Stimulated activated naive CD8-positive, alpha-beta T cell treated with anti-CD3 and anti-CD28 coated beads, Interleukin-15, Interleukin-2, amounts not matched to agents 100 ng/mL and 50 ng/mL, for 24 hours (primary cell): ENCODE data around the gene PGLYRP3.

Experiments
- H3K27ac Mint-ChIP-seq: one replicate; pipeline ENCODE4 v1.8.0; 2021; ENCODE audit warnings: mild to moderate bottlenecking, mixed read lengths
- H3K27me3 Mint-ChIP-seq: one replicate; pipeline ENCODE4 v1.8.0; 2021; ENCODE audit warnings: mixed read lengths
- H3K36me3 Mint-ChIP-seq: one replicate; pipeline ENCODE4 v1.8.0; 2021; ENCODE audit warnings: low read depth, mixed read lengths
- H3K4me1 Mint-ChIP-seq: one replicate; pipeline ENCODE4 v1.8.0; 2021; ENCODE audit warnings: low read depth, mixed read lengths
- H3K4me3 Mint-ChIP-seq: one replicate; pipeline ENCODE4 v1.8.0; 2021; ENCODE audit warnings: mild to moderate bottlenecking, mixed read lengths
- H3K9me3 Mint-ChIP-seq: one replicate; pipeline ENCODE4 v1.8.0; 2021; ENCODE audit warnings: mixed read lengths

The PGLYRP3 gene, protein sequence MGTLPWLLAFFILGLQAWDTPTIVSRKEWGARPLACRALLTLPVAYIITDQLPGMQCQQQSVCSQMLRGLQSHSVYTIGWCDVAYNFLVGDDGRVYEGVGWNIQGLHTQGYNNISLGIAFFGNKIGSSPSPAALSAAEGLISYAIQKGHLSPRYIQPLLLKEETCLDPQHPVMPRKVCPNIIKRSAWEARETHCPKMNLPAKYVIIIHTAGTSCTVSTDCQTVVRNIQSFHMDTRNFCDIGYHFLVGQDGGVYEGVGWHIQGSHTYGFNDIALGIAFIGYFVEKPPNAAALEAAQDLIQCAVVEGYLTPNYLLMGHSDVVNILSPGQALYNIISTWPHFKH

DNA sequence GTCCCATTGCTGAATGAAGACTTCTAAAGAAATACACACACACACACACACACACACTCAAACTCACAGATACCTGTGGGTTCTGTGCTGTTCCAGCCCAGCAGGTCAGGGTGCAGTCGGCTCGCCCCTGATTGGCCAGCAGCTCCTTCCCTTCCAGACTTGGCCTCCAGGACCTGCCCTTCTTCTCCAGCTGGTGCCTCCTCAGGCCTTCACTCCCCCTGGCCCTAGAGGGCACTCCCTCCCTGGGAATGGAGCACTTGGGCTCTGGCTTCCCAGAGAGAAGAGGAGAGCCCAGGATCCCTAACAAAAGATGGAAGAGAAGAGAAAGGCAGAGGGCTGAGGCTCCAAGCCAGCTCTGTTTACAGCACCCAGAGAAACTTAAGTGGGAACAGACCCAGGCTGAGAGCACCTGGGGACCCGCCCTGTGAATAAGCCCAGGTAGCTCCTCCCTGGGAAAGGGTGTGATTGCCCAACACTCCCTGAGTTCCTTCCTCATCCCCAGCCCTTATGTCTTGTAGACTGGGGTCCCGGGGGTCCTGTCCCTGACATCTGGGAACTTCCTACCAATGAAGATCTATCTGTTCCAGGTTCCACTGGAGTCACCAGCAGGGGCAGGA lies at the start of gene PGLYRP3:
TSS of gene PGLYRP3 (minus strand) at position 383 of the 617 bp plus-strand sequence. CDS start 2,287 bp downstream, outside the sequence.
- H3K27me3 Mint-ChIP-seq: peaks cover 15% of the 10 kb centered on the region
- no peaks in the 10 kb centered on the region for H3K4me1 Mint-ChIP-seq
- peaks cover 3% of the 10 kb centered on the region for H3K9me3 Mint-ChIP-seq
- no peaks in the 10 kb centered on the region for H3K36me3 Mint-ChIP-seq
- H3K4me3 Mint-ChIP-seq: no peak within 1 kb of the TSS
- no peak within 1 kb of the TSS for H3K27ac Mint-ChIP-seq

DNA sequence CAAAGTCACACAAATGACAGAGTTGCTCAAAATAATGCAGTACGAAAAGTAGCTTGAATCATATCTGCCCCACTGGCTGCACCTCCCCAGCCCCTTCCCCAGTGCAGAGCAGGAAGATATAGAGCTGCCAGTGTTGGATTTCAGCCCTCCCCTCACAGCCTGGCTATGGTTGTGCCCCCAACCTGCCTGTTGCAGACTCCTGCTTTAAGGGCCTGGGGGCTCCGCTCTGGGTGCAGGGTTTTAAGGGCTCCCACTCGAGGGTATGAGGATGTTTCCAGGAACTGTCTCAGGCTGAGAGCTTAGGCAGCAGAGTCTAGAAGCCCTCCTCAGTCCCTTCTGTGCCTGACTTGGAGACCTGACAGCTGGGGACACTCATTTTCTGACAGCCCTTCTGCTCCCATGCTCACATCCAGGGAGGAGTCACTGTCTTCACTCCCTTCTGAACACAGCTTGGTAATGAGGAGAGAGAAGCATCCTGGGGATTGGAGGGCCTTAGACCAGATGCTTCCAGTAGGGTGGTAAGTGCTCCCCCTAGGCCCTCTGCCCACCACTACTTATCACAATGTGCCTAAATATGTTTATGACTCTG lies 49.5 kb upstream of the PGLYRP3 start:
- peaks cover 11% of the 10 kb centered on the region for H3K4me1 Mint-ChIP-seq
- no peaks in the 10 kb centered on the region for H3K27me3 Mint-ChIP-seq
- no peaks in the 10 kb centered on the region for H3K9me3 Mint-ChIP-seq
- no peak overlapping the region for H3K4me3 Mint-ChIP-seq
- no peak overlapping the region for H3K27ac Mint-ChIP-seq
- H3K36me3 Mint-ChIP-seq: no peaks in the 10 kb centered on the region

DNA sequence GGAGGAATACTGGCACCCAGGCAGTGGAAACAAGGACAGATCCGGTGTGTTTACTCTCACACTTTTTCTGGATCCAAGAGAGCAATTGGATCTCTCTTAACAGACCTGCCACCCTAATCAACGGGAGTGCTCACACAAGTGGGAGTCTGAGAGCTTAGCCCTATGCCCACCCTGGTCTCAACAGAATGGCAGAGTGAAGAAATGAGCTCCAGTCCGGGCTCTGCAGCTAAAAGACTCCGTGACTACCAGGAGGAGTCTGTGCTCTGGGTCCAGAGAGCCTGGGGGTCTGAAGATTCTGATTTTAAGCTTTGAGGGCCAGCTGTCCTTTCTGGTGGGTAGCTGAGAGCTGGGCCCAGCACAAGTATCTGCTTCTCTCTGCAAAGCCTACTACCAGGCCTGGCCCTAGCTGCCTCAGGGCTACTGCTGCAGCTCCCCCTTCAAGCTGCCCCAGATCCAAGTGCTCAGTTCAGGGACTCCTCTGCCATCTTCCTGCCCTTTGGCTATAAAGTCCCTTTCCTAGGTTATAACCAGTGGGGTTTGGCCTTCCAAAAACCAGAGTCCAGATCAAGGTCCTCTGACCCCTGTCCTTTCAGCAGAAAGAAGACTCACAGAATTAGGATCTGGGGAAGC lies 48.8 kb upstream of the PGLYRP3 start:
- no peaks in the 10 kb centered on the region for H3K27me3 Mint-ChIP-seq
- H3K4me1 Mint-ChIP-seq: peaks cover 14% of the 10 kb centered on the region
- no peaks in the 10 kb centered on the region for H3K9me3 Mint-ChIP-seq
- H3K4me3 Mint-ChIP-seq: no peak overlapping the region
- H3K36me3 Mint-ChIP-seq: no peaks in the 10 kb centered on the region
- no peak overlapping the region for H3K27ac Mint-ChIP-seq

DNA sequence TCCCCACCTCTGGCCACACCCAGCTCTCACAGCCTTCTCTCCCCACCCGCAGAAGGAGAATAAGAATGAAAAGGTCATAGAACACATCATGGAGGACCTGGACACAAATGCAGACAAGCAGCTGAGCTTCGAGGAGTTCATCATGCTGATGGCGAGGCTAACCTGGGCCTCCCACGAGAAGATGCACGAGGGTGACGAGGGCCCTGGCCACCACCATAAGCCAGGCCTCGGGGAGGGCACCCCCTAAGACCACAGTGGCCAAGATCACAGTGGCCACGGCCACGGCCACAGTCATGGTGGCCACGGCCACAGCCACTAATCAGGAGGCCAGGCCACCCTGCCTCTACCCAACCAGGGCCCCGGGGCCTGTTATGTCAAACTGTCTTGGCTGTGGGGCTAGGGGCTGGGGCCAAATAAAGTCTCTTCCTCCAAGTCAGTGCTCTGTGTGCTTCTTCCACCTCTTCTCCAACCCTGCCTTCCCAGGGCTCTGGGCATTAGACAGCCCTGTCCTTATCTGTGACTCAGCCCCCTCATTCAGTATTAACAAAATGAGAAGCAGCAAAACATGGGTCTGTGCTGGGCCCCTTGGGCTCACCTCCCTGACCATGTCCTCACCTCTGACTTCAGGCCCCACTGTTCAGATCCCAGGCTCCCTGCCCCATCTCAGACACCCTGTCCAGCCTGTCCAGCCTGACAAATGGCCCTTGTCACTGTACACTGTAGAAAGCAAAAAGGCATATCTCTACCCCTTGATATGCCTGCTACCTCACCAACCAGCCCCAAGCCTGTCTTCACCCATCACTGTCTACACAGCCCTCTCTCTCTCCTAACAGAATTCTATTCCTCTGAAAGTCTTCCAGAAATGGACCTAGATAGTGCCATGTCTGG lies 48.1 kb upstream of the PGLYRP3 start:
- Mint-ChIP-seq H3K36me3 (no peaks in the 10 kb centered on the region), H3K9me3 (no peaks in the 10 kb centered on the region), H3K27me3 (peaks cover 5% of the 10 kb centered on the region), H3K27ac (no peak overlapping the region), H3K4me3 (no peak overlapping the region), H3K4me1 (peaks cover 14% of the 10 kb centered on the region)

DNA sequence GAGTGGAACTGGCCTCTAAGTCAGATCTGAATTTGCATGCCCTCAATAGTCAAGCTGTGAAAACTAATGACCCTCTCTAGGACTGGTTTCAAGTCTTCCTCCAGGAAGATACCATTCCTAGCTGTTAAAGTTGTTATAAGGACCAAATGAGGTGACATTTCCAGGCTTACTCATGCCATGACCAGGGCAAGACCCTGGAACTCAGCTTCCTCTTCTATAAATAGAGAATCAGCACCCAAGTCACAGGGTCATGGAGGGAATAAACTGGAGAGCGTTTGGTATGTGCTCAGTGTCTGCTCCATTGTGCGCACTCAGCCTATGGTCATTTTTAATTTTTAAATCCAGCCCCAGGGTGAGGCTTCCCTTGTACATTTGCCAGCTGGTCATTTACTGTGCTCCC lies 47.4 kb upstream of the PGLYRP3 start:
- H3K36me3 Mint-ChIP-seq: no peaks in the 10 kb centered on the region
- H3K27ac Mint-ChIP-seq: no peak overlapping the region
- H3K27me3 Mint-ChIP-seq: peaks cover 5% of the 10 kb centered on the region
- peaks cover 14% of the 10 kb centered on the region for H3K4me1 Mint-ChIP-seq
- H3K4me3 Mint-ChIP-seq: no peak overlapping the region
- no peaks in the 10 kb centered on the region for H3K9me3 Mint-ChIP-seq

DNA sequence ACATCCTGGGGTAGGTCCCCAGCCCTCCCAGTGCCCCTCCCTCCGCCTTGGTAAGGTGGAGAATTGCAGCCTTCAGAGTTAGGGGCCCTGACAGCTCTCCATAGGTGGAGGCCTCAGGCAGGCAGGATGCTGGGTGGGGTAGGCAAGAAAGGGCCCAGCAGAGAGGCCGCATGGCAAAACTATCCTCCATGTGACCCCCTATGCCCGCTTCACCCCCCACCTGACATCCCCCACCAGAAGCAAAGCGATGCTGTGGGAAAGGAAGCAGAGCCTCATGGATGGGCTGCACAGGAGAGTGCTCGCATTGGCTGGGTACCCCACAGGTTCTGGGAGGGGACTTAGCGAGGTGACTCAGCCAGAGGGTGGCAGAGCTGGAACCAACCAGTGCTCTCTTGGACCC lies 46.5 kb upstream of the PGLYRP3 start:
- no peak overlapping the region for H3K27ac Mint-ChIP-seq
- H3K27me3 Mint-ChIP-seq: peaks cover 5% of the 10 kb centered on the region
- no peaks in the 10 kb centered on the region for H3K36me3 Mint-ChIP-seq
- no peak overlapping the region for H3K4me3 Mint-ChIP-seq
- H3K4me1 Mint-ChIP-seq: peaks cover 14% of the 10 kb centered on the region
- no peaks in the 10 kb centered on the region for H3K9me3 Mint-ChIP-seq

DNA sequence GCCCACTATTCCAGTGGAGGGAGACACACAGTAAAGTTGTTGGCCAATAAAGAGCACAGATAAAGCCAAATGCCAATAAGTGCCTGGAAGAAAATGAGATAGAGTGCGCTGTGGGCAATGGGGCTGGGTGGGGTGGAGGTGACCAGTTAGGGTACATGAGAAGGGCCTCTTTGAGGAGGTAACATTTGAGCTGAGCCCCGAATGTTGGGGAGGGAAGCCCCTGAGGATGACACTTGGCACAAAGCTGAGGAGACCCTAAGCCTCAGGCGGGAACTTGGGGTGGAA lies 45.9 kb upstream of the PGLYRP3 start:
- H3K27ac Mint-ChIP-seq: no peak overlapping the region
- H3K4me3 Mint-ChIP-seq: no peak overlapping the region
- peaks cover 5% of the 10 kb centered on the region for H3K27me3 Mint-ChIP-seq
- no peaks in the 10 kb centered on the region for H3K9me3 Mint-ChIP-seq
- peaks cover 14% of the 10 kb centered on the region for H3K4me1 Mint-ChIP-seq
- no peaks in the 10 kb centered on the region for H3K36me3 Mint-ChIP-seq

DNA sequence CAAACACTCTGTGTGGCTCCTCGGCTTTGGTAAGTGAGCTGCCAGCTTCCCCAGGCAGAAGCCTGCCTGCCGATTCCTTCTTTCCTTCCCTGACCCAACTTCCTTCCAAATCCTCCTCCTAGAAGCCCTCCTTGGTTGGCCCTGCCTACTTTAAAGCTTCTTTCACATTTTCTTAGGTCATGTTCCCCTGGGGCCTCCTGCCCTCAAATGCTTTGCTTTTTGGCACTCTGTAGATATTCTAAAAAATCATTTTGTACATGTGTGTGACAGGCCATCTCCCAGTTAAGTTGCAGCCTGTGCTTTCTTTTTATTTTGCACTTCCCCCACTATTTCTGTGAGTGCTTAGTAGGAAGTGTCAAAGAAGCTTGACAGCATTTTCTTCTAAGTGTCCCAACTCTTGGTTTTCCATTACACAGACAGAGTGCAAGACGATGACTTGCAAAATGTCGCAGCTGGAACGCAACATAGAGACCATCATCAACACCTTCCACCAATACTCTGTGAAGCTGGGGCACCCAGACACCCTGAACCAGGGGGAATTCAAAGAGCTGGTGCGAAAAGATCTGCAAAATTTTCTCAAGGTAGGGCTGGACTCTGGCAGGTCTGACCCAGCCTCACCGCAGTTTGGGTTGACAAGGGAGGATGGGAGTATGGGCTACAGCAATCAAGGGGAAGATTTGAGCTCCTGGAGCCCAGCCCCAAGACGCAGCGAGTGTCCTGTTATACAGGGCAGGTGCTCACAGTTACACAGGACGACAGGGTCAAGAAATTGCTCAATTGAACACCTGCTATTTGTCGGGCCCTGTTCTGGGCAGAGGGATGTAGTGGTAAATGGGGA lies 45.3 kb upstream of the PGLYRP3 start, which contains the start of gene S100A9:
TSS of gene S100A9 (plus strand) at position 2 of the 838 bp plus-strand sequence. CDS start at position 432, 430 bp downstream.
- H3K9me3 Mint-ChIP-seq: no peaks in the 10 kb centered on the region
- no peak within 1 kb of the TSS for H3K27ac Mint-ChIP-seq
- peaks cover 5% of the 10 kb centered on the region for H3K27me3 Mint-ChIP-seq
- H3K4me3 Mint-ChIP-seq: no peak within 1 kb of the TSS
- H3K36me3 Mint-ChIP-seq: no peaks in the 10 kb centered on the region
- peaks cover 14% of the 10 kb centered on the region for H3K4me1 Mint-ChIP-seq

DNA sequence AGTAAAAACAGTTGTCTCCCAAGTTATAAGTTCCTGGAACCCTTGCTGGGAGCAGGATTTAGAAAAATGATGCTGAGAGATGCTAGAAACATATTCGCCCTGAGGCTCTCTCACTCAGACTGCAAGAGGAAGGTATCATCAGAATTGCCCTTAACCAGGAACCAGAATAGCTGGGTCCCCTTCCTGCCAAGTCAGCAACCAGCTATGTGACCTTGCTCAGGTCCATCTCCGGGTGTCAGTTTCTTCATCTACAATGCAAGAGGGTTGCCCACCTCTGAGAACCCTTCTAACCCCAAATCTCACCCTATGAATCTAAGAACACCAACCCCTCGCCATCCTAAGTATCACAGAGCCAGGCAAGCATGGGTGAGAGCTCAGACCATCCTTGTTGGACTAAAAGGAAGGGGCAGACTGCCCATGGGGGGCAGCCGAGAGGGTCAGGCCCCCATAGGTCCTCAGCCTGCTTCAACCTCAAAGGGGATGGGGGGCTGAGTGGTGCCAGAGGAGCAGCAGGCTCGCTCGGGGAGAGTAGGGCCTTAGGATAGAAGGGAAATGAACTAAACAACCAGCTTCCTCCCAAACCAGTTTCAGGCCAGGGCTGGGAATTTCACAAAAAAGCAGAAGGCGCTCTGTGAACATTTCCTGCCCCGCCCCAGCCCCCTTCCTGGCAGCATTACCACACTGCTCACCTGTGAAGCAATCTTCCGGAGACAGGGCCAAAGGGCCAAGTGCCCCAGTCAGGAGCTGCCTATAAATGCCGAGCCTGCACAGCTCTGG lies 44.5 kb upstream of the PGLYRP3 start:
- Mint-ChIP-seq H3K27ac (no peak overlapping the region), H3K4me1 (peaks cover 14% of the 10 kb centered on the region), H3K9me3 (no peaks in the 10 kb centered on the region), H3K4me3 (no peak overlapping the region), H3K36me3 (no peaks in the 10 kb centered on the region), H3K27me3 (peaks cover 5% of the 10 kb centered on the region)

DNA sequence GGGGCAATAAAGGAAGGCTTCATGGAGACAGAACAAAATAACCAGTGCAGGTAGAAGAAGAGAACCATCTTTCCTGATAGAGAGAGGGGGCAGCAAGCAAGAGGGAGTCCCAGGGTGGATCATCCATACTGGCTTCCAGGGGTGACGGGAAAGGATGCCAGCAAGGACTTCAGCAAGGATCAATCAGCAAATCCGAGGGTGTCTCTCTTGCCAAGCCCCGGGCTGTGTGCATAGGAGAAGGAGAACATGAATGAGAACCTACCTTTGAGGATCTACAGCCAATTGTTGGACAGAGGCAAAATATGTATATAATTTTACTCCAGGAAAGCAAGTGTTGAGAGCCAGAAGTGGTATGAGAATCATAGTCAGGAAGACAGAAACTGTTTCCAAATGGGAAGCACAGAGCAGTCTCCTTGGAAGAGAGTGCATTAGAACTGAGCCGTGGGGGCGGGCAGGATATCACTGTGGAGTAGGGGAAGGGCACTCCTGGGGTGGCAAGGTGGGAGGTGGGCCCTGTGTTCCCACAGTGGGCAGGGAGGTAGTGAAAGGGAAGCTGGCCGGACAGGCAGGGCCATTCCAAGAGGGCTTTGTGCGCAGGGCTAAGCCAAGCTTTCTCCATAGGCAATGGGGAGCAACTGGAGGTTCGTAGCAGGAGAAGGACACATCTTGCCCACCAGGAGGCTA lies 43.8 kb upstream of the PGLYRP3 start:
- H3K27me3 Mint-ChIP-seq: peaks cover 5% of the 10 kb centered on the region
- H3K4me3 Mint-ChIP-seq: no peak overlapping the region

DNA sequence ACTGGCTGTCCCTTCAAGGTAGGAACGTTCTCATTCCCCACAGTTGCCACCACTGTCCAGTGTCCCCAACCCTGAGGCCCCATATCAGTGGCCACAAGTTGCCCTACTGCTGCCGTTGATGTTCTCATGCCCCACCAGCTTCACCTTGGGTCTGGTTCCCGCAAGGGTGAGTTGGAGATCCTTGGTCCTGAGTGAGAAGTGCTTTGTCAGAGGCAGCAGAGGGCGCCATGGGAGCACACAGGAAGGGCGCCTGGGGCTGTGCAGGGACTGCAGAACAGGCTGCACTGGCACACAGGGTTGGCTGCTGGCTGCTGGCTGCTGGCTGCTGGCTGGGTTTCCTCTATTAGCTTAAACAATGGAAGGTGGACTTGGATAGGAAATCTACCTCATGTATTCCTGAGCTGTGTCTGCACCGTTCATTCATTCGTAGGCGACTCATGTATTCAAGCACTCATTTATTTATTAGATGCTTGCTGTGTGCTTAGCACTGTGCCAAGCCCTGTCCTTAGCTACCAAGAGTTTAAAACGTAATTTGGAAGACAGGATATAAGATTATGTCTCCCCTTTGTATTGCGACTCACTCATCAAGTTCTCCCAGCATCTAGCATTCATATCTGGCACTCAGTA lies 42.8 kb upstream of the PGLYRP3 start:
- peaks cover 14% of the 10 kb centered on the region for H3K4me1 Mint-ChIP-seq
- peaks cover 5% of the 10 kb centered on the region for H3K27me3 Mint-ChIP-seq
- H3K9me3 Mint-ChIP-seq: no peaks in the 10 kb centered on the region
- no peaks in the 10 kb centered on the region for H3K36me3 Mint-ChIP-seq
- no peak overlapping the region for H3K27ac Mint-ChIP-seq
- H3K4me3 Mint-ChIP-seq: no peak overlapping the region

More for the DNA sequence above, 43.8 kb upstream of the PGLYRP3 start:
- Mint-ChIP-seq H3K36me3 (no peaks in the 10 kb centered on the region), H3K9me3 (no peaks in the 10 kb centered on the region), H3K27ac (no peak overlapping the region), H3K4me1 (peaks cover 14% of the 10 kb centered on the region)

DNA sequence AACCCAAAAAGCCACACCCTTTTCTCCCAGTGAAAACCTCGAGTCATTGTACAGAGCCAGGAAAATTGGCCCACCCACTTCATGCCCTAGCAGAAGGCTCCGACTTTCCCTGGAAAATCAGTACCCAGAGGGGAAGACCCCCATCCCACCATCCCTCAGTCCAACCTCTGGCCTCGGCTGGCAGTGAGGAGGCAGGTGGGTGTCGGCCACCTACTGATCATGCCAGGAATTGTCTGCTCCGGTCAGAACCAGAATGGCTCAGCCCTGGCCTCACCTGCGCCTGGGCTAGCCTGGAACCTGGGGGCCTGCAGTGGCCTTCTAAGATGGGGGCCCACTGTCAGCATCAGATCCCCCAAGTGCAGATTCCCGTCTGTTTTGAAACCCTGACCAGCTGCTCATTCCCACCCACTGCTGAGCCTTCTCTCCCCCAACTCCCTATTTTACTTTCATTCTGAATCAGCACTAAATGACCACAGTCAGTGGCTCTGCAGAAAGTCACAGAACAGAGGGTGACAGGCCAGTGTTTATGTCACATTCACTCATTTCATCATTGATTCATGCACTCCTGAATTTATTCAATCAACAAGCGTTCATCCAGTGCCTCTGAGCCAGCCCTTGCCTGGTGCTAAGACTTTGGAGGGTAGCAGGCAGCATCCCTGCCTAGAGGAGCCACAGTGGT lies 41.9 kb upstream of the PGLYRP3 start:
- Mint-ChIP-seq H3K27ac (no peak overlapping the region), H3K27me3 (peaks cover 9% of the 10 kb centered on the region)

More for the DNA sequence above, 41.9 kb upstream of the PGLYRP3 start:
- Mint-ChIP-seq H3K9me3 (no peaks in the 10 kb centered on the region), H3K4me1 (peaks cover 14% of the 10 kb centered on the region), H3K36me3 (no peaks in the 10 kb centered on the region), H3K4me3 (no peak overlapping the region)
